HFF-Myc (cell line): Measurements from ENCODE around the gene NOPCHAP1.
"Not testable (repeated sequence)": the region's sequence is repeated elsewhere in the genome, so short reads cannot be mapped to it uniquely, and the experiment has no call there.

Experiments
- DNase-seq: peaks from one replicate; pipeline ENCODE4 v3.0.0-alpha.2; 2011; ENCODE audit warnings: low read depth; ENCODE audit errors: extremely low read depth
- H3K4me3 ChIP-seq: replicated peaks from 2 replicates; pipeline ENCODE4 v1.5.1; 2011; ENCODE audit warnings: low read depth, mild to moderate bottlenecking, control low read depth, low read length
- TF ChIP-seq, protein P1 (sequence below): IDR thresholded peaks from 2 replicates; pipeline ENCODE4 v1.5.1; 2012; ENCODE audit warnings: mild to moderate bottlenecking, low read depth, low read length, control low read depth; ENCODE audit errors: missing control alignments

The NOPCHAP1 gene, protein sequence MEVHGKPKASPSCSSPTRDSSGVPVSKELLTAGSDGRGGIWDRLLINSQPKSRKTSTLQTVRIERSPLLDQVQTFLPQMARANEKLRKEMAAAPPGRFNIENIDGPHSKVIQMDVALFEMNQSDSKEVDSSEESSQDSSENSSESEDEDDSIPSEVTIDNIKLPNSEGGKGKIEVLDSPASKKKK

DNA sequence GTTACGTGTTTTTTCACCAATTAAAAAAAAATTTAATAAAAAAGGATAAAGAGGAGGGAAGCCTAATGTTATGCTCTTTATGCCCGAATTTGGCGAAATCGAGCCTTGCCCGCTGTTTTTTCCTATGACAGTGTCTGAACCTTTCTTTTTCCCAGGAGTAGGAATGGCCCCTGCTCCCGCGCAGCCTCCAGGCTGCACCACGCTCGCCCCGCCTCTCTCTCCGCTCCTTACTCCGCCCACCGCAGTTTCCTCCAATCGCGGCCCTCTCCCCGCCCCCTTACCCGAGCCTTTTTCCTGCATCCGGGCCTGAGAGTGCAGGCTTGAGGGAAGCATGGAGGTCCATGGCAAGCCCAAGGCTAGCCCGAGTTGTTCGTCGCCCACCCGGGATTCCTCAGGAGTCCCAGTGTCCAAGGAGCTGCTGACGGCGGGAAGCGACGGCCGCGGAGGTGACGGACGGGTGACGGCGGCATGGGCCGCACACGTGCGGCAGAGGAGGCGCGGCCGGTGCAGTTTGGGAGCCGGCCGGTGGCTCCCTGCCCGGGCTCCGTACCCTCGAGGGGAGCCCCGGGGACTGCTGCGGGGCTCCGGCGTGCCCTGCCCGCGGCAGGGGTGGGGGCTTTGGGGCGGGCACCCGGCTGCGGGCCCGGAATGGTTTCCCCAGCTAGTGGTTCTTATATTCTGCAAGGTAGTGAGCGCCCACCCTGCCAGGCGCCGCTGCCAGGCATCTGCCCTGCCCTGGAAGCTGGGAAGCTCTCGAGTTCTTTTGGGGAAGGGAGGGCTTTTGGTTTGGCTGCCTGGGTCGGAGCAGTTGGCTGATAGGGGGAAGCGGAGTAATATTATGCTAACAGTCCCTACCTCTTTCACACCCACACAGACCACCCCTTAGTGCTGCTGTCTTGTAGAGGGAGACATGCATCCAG, at the start of gene NOPCHAP1:
NOPCHAP1 (plus strand) TSS at position 295 of the 920 bp plus-strand sequence; CDS start at position 332, 37 bp downstream.
- H3K4me3 ChIP-seq = peak within 1 kb of the TSS; percentile 69
- peak; percentile 54 for DNase-seq
- TF ChIP-seq, protein P1, sequence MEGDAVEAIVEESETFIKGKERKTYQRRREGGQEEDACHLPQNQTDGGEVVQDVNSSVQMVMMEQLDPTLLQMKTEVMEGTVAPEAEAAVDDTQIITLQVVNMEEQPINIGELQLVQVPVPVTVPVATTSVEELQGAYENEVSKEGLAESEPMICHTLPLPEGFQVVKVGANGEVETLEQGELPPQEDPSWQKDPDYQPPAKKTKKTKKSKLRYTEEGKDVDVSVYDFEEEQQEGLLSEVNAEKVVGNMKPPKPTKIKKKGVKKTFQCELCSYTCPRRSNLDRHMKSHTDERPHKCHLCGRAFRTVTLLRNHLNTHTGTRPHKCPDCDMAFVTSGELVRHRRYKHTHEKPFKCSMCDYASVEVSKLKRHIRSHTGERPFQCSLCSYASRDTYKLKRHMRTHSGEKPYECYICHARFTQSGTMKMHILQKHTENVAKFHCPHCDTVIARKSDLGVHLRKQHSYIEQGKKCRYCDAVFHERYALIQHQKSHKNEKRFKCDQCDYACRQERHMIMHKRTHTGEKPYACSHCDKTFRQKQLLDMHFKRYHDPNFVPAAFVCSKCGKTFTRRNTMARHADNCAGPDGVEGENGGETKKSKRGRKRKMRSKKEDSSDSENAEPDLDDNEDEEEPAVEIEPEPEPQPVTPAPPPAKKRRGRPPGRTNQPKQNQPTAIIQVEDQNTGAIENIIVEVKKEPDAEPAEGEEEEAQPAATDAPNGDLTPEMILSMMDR = no peak

DNA sequence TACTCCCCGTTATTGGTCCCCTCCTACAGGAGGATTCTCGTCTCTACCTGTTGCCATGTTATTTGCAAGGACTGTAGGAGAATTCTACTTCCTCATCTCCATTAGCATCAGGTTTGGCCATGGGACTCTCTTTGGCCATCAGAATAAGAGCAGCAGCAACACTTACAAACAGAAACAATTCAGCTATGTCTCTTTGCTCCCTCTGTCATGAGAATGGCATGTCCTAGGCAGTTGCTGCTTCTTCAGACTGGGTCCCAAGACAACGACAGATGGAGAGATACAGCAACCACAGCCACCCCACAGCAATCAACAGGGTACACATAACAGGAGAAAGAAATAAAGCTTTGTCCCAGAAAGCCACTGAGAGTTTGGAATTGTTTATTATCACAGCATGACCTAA, 47.7 kb upstream of the NOPCHAP1 start:
- no peak for DNase-seq
- H3K4me3 ChIP-seq = no peak overlapping the region
- TF ChIP-seq, protein P1 = no peak

DNA sequence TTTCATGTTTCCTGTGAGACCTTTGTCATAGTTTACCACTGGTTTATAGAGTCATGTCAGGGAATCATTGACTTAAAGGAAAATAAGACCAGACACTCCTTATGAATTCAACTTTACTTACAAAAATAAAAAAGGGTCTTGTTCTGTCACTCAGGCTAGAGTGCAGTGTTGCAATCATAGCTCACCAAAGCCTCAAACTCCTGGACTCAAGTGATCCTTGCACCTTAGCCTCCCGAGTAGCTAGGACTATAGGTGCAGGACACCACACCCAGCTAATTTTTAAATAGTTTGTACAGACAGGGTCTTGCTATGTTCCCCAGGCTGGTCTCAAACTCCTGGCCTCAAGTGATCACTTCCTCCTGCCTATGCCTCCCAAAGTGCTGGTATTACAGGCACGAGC, 47.0 kb upstream of the NOPCHAP1 start:
- TF ChIP-seq, protein P1 = no peak
- no peak overlapping the region for H3K4me3 ChIP-seq
- DNase-seq = no peak

DNA sequence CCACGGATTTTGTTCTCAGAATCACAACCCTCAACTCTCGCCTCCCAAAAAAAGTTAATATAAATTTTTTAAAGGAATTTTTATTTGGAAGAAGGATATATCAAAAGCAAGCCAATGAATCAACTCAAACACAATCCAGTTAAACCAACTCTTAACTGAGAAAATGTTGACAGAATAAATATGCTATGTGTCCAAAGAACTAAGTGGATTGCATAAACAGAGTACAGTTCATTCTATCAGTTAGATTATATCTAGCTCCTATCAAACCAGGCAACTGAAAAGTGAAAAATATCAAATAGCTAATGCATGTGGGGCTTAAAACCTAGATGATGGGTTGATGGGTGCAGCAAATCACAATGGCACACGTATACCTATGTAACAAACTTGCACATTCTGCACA, 44.7 kb upstream of the NOPCHAP1 start:
- TF ChIP-seq, protein P1 = no peak
- H3K4me3 ChIP-seq = no peak overlapping the region
- DNase-seq = no peak

DNA sequence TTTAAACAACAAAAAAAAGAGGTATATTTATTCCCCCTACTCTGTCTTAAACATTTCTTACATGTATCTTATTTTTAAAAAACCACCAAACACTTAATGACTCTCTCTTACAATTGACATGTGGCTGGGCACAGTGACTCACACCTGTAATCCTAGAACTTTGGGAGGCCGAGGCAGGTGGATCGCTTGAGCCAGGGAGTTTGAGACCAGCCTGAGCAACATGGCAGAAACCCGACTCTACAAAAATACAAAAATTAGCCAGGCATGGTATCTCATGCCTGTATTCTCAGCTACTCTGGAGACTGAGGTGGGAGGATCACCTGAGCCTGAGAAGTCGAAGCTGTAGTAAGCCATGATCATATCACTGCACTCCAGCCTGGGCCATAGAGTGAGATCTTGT, 44.0 kb upstream of the NOPCHAP1 start:
- no peak for DNase-seq
- TF ChIP-seq, protein P1 = no peak
- H3K4me3 ChIP-seq = no peak overlapping the region

DNA sequence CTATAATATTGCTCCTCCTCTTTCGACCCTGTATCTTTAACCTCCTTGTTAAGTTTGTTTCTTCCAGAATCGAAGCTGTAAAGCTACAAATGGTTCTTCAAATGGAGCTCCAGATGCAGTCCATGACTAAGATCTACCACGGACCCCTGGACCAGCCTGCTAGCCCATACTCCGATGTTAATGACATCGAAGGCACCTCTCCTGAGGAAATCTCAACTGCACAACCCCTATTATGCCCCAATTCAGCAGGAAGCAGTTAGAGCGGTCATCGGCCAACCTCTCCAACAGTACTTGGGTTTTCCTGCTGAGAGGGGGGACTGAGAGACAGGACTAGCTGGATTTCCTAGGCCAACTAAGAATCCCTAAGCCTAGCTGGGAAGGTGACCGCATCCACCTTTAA, 42.7 kb upstream of the NOPCHAP1 start:
- not testable (repeated sequence) for DNase-seq, H3K4me3 ChIP-seq

DNA sequence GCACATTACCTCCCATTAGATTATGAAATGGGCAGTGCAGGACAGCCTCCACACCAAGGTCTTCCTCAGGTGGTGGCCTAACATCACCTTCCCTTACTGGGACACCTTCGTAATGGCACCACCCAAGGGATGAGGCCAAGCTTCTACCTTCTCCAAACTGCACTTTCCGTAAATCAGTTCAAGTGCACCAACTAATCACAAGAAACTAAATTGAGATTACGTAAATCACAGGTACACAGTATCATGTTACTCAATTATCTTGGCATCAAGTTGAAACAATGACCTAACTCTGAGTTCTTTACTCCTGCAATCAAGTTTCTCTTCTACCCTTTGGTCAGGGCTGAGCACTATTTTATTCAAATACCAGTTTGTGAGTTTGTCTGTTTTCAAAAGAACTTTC, 41.9 kb upstream of the NOPCHAP1 start:
- H3K4me3 ChIP-seq = no peak overlapping the region
- TF ChIP-seq, protein P1 = no peak
- no peak for DNase-seq

DNA sequence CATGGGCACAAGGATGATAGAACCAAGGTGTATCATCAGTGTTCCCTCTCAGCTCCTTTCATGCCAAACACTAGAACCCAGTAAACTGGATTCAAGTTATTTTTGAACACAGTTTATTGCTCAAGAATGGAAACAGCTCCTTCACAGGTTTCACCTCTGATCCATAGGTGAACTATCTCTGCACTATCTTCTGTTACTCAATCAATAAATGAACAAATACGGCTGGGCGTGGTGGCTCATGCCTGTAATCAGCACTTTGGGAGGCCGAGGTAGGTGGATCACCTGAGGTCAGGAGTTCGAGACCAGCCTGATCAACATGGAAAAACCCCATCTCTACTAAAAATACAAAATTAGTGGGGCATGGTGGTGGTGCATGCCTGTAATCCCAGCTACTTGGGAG, 37.4 kb upstream of the NOPCHAP1 start:
- DNase-seq = not testable (repeated sequence)

More for the DNA sequence above, 37.4 kb upstream of the NOPCHAP1 start:
- H3K4me3 ChIP-seq = not testable (repeated sequence)
